ENCODE results near the gene ATP13A3.

GRCh38 chr3:194399874-194400411 lies 86.9 kb downstream of the ATP13A3 start:
- TF ChIP-seq POLR2A (IDR thresholded peaks at IDR 0.05), result no peak
- TF ChIP-seq CTCF (IDR thresholded peaks at IDR 0.05), result no peak

Data from esophagus squamous epithelium (tissue), 4 donors.